SKM-1 (cell line): ENCODE results near the gene CTAGE4.
"Not testable (repeated sequence)": the region's sequence is repeated elsewhere in the genome, so short reads cannot be mapped to it uniquely, and the experiment has no call there.

Experiments
- DNase-seq: peaks from one replicate; lab custom pipeline; 2025; ENCODE audit not compliant: unreplicated experiment; lab: John Stamatoyannopoulos, UW

The CTAGE4 gene, protein sequence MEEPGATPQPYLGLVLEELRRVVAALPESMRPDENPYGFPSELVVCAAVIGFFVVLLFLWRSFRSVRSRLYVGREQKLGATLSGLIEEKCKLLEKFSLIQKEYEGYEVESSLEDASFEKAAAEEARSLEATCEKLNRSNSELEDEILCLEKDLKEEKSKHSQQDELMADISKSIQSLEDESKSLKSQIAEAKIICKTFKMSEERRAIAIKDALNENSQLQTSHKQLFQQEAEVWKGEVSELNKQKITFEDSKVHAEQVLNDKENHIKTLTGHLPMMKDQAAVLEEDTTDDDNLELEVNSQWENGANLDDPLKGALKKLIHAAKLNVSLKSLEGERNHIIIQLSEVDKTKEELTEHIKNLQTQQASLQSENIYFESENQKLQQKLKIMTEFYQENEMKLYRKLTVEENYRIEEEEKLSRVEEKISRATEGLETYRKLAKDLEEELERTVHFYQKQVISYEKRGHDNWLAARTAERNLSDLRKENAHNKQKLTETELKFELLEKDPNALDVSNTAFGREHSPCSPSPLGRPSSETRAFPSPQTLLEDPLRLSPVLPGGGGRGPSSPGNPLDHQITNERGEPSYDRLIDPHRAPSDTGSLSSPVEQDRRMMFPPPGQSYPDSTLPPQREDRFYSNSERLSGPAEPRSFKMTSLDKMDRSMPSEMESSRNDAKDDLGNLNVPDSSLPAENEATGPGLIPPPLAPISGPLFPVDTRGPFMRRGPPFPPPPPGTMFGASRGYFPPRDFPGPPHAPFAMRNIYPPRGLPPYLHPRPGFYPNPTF

DNA sequence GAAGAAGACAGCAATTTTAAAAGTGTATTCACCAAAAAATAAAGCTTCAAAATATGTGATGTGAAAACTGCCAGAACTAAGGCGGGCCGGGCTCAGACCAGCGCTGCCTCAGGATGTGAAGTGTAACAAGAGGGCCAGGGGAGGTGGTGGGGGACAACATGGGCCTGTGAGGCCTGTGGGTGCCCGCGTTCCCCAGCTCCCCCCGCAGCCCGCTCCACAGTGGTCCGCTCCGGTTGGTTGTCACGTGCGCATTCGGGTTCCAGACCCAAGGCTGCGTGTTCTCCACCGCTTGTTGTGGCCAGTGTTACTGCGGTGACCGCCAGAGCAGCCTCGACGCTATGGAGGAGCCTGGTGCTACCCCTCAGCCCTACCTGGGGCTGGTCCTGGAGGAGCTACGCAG lies at the start of gene CTAGE4:
TSS of gene CTAGE4 (plus strand) at position 301 of the 400 bp plus-strand sequence. CDS start at position 339, 38 bp downstream.
- DNase-seq = not testable (repeated sequence)

DNA sequence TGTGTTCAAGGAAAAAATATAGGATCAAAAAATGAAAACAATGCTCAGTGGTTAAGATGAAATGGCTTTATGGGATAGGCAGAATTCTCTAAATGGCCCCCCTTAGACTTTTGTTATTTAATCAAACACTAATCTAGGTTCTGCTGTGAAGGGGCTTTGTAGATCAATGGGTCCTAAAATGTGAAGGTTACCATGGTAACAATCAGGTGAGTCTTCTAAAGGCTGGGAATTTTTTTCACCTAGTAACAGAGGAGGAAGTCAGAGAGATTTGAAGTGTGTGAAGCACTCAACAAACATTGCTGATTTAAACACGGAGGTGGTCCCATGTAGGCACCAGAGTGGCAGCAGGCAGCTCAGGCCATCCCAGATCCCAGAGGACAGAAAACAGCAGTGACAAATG lies 49.1 kb upstream of the CTAGE4 start:
- DNase-seq = no peak

DNA sequence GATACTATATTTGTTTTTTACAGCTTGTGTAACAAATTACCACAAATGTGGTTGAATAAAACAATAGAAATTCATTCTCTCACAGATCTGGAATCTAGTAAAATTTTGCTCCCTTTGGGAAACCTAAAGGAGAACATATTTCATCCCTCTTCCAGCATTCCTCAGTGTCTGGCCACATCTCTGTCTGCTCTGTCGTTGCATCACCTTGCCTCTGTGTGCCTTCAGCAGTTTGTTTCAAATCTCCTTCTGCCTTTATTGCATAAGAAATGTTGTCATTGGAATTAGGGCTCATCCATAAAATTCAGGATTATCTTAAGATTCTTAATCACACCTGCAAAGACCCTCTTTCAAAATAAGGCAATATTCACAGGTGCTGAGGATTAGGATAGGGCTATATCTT lies 45.8 kb upstream of the CTAGE4 start:
- no peak for DNase-seq

DNA sequence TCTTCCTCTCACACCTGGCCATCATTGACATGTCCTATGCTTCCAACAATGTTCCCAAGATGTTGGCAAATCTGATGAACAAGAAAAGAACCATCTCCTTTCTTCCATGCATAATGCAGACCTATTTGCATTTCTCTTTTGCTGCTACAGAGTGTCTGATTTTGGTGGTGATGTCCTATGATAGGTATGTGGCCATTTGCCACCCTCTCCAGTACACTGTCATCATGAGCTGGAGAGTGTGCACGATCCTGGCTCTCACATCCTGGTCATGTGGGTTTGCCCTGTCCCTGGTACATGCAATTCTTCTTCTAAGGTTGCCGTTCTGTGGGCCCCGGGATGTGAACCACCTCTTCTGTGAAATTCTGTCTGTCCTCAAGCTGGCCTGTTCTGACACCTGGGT lies 41.1 kb upstream of the CTAGE4 start:
- no peak for DNase-seq

DNA sequence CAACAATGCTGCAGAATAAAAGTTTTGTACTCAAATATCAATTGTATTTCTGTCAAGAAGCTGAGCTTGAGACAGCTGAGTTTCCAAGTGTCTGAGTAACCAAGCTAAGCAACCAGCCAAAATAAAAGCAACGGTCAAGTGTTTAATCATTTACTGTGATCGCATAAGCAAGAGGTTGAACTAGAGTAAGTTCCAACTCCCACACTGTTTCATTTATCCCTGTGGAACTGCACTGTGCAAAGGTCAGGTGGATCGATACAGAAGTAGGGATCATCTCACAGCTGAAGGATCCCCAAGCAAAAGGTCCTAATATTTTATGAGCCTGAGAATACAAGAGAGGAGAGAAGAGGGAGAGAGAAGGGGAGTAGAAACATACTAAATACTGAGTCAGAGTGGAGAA lies 38.8 kb upstream of the CTAGE4 start:
- no peak for DNase-seq

DNA sequence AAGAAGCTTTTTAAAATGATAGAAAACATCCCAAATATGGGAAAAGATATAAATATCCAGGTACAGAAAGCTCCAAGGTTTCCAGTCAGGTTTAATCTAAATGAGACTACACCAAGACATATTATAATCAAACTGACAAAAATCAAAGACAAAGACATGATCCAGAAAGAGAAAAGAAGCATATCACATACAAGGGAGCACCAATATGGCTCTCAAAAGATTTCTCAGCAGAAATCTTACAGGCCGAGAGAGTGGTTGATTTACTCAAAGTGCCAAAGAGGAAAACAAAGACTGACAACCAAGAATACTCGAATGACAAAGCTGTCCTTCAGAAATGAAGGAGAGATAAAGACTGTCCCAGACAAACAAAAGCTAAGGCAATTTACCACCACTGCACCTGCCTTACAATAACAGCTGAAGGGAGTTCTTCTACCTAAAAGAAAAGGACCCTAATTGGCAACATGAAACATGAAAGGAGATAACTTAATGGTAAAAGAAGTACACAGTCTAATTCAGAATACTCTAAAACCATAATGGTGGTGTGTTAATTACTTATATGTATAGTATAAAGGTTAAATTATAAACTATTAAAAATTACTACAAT lies 34.9 kb upstream of the CTAGE4 start:
- DNase-seq = no peak

DNA sequence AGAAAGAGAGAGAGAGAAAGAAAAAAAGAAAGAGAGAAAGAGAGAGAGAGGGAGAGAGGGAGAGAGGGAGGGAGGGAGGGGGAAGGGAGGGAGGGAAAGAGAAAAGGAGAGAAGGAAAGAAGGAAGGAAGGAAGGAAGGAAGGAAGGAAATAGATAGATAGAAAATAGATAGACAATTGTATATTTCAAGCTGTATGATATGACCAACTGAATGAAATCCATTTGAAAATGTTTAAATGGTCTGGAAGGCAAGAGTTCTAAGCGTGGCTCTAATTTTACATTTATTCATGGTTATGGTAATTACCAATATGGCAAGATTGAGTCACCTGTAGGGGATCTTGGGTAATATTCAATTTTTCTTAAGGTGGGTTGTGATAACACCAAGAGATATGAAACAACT lies 24.4 kb upstream of the CTAGE4 start:
- DNase-seq = no peak

DNA sequence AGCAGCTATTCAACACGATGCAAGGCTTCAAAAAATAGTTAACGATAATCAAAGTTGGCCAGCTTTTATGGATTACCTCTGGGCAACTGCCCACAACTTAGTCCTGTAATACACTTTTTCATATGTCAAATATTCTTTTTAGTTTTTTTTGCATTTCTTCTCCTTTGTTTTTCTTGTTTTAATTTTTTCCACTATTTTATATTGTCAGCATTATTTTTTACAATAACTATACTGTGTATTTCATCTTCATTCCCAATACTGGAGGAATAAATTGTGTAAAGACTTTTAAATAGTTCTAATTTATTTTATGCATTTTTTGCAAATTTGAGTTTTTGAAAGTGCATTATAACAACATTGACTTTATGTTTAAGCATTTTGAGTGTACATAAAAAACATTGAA lies 18.5 kb upstream of the CTAGE4 start:
- no peak for DNase-seq

DNA sequence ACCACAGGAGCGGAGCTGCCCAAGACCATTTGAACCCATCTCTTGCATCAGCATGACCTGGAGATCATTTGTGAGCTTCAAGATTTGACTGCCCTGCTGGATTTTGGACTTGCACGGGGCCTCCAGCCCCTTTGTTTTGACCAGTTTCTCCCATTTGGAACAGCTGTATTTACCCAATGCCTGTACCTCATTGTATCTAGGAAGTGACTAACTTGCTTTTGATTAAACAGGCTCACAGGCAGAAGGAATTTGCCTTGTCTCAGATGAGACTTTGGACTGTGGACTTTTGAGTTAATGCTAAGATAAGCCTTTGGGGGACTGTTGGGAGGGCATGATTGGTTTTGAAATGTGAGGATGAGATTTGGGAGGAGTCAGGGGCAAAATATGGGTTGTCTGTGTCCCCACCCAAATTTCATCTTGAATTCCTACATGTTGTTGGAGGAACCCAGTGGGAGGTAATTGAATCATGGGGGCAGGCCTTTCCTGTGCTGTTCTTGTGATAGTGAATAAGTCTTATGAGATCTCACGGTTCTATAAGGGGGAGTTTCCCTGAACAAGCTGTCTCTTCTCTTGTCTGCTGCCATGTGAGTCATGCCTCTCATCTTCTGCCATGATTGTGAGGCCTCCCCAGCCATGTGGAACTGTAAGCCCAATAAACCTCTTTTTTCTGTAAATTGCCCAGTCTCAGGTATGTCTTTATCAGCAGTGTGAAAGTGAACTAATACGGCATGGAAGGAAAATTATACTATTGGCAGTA lies 11.5 kb upstream of the CTAGE4 start:
- not testable (repeated sequence) for DNase-seq

DNA sequence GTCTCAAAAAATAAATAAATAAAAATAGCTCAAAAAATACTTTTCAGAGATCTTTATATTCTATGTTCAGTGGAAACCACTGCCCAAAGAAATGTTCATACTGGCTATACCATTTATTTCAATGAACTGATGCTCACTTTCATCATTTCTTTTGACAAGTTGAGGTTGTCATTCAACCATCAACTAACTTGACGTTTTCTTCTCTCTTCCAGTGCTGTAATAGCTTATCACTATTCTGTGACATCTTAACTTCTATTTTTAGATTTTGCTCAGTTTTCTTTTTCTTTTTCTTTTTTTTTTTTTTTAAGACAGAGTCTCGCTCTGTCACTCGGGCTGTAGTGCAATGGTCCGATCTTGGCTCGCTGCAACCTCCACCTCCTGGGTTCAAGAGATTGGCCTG lies 8.7 kb upstream of the CTAGE4 start:
- no peak for DNase-seq

DNA sequence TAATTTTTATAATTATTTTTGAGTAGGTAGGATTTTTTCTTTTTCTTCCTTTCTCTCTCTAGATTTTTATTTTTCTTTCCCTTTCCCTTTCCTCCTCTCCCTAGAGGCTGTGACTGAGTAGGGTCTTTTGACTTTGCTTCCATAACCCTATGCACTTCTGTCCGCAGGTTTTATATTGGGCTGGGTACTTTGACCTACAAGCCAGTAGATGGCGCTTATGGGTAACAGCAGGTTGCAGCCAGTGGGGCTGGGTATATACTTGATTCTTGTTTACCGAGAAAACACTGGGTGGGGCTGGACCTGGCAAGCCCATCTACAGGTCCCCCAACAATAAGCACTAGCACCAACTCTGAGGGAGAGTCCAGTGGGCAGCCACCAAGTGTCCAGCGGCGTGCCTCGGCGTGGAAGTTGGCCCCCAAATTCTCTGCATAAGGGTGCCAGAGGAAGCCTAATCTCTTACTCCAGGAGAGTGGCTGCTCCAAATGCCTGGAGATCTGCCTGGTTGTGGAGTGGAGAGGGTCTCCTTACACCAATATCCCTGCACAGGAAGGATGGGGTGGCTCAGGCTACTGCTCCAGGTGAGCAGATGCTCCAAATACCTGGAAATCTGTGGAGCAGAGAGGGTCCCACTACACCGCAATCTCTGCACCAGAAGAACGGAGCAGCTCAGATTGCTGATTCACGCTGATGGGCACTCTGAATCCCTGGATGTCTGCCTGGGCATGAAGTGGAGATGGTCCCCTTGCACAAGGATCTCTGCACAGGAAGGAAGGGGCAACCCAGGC lies 4.7 kb upstream of the CTAGE4 start:
- not testable (repeated sequence) for DNase-seq

DNA sequence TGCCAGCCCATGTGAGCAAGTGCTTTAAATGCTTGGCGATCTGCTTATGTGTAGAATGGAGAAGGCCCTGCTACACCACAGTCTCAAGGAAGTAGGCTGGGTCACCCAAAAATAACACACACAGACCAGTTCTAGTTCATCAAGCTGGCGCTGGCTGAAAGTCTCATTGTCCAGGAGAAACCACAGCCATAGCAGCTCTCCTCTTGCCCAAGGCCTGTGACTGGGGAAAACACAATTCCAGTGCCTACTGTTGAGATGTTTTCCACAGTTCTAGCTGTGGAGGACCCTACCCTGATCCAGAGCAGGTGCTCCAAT lies 4.1 kb upstream of the CTAGE4 start:
- DNase-seq = not testable (repeated sequence)

DNA sequence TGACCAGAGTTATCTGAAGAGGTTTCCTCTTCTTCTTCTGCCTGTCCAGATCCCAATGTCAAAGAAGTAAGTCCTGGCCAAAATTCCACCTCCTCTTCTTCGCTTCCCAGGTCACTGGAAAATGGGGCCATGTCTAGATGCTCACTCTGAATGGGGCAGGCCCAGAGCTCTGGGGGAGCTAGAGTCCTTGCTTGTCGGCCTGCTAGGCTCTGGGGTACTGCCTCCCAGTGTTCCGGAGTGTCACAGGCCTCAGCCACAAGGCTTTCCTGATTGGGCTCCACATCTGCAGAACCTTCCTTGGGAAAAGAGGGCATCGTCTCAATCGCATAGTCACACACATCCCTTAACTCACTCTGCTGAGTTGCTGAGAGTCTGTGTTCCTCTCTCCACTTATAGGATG lies 4.6 kb downstream of the CTAGE4 start:
- DNase-seq = not testable (repeated sequence)

DNA sequence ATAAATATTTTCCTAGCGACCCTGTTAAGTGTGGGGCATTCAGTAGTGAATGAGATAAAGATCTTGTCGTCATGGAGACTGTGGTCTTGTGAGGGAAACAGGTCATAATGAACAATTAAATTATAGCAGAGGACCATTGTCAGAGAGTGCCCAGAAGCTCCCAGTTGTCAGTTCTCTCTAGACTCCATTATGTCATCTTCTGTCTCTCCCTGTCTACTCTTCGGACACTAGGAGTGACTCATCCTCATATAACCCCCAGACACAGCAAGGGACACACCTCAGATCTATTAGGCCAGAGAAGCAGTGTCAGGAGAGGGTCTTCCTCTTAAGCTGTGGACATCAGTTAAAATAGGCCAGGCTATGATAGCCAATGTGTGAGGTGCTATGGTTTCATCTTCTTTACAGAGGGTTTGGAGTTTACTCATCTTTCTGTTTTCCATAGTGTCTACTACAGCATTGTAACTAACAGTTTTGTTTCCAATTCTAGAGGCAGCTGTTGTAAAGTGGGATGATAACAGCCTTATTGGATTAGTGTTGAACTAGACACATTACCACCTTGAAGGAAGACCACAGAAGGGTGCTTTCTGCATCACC lies 5.4 kb downstream of the CTAGE4 start:
- DNase-seq = not testable (repeated sequence)

DNA sequence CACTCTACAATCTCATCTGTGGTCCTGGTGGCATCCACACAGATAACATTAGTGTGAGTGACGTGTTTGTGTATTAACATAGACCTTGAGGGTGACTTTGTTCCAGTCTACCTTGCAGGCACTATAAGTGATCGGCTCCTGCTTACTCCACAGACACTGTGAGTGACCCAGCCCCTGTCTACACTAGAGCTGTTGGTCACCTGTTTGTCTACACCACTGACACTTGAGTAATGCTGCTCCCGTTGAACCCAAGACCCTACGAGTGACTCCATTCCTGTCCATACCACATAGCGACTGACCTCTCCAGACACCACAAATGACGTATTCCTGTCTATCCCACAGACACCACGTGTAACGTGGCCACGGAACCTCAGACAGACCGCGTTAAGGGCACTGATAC lies 10.5 kb downstream of the CTAGE4 start:
- not testable (repeated sequence) for DNase-seq

DNA sequence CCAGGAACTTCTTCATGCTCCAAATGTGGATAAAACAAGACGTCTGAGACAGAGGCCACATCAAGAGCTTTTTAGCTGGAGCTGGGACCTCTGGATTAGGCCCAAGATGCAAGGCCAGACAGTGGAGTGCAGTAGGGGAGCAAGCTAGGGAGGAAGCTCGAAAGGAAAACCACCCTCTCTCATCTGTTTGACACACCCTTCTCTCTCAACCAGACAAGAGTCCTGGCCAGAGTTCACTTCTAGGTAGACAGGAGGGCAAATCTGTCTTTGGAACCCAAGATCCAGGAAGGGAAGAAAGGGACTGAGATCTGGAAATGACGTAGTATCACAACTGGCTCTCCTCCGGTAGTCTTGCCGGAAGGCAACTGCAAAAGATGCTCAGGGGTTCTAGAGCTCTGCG lies 11.2 kb downstream of the CTAGE4 start:
- not testable (repeated sequence) for DNase-seq

DNA sequence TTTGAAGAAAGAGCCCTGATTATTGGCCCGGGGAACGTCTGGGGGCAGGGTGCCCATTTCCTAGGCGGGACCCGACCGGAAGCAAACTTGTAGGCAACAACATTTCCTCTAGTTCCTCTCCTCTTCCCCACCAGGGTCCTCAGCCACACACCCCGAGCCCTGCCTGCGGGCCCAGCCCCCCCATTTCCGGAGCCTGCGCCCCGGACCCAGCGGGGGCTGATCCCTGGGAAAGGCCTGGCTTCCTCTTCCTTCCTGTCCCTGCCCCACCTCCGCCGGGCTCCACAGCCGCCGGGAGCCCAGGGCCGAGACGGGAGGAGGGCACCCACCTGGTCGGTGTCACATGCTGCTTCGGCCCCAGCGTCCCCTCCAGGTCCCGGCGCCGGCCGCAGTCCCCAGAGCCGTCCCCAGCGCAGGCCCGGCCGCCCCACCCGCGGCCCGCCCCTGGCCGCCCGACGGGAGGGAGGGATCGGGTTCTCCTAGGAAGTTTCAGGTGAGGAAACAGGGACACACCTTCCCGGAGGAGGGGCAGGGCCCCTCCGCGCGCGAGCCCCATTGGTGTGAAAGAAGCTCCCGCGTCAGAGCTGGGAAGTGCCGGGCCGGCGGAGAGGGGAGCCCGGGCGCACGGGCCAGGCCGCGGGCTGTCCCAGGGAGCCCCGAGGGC lies 12.1 kb downstream of the CTAGE4 start, which contains the start of gene ARHGEF35:
TSS of gene ARHGEF35 (minus strand) at position 622 of the 661 bp plus-strand sequence. CDS start 7,450 bp downstream, outside the sequence.
- not testable (repeated sequence) for DNase-seq

DNA sequence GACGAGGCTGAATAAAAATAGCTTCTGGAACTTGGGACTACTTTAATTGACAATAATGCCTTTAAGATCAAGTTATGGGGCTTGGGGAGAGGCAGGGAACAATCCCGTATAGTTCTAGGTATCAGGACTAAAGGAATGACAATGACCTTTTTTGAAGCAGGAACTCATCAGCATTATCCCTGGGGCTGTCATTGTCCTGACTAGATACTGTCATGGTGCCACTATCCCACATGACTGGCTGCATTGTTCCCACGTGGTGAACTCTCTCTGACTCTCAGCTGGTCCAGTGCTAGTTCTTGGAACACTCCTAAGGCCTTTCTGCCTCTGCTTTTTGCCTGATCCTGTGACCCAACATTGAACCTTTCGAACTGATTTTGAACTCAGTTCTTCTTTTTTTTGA lies 15.7 kb downstream of the CTAGE4 start:
- DNase-seq = not testable (repeated sequence)

DNA sequence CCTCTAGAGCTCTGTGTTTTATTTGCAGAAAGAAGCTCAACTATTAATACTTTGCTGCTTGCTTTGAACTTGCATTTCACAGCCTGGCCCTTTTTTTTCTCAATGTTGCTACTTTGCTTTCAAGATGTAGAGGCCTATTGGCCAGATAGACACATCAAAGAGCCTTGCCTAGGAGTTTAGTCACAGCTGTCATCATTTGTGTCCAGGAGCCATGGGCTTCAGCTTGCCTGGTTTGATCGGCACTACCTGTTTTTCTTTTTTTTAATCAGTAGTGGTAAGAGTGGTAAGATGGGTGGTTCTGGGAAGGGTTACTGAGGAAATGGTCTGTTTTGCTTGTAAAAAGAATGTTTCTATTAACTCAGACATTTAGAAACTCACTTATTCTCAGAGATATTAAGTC lies 18.7 kb downstream of the CTAGE4 start:
- not testable (repeated sequence) for DNase-seq
